Smooth muscle cell (in vitro differentiated cells): ENCODE results near the gene SEC14L5. TPM values are rescaled to one million over a fixed set of nuclear protein-coding genes. Genes with fewer than 3 reads are reported as not detected.

Experiments
- DNase-seq: peaks from one replicate; lab custom pipeline; 2025; ENCODE audit not compliant: unreplicated experiment; lab: John Stamatoyannopoulos, UW
- H2AFZ ChIP-seq: fragments of 200-600 bp; sonication (generic); 2 replicates; pipeline ENCODE4 v1.6.0; 2016; ENCODE audit warnings: antibody characterized with exemption, low read depth, mild to moderate bottlenecking
- H3F3A ChIP-seq: fragments of 200-600 bp; sonication (generic); 2 replicates; pipeline ENCODE4 v1.6.0; 2017; ENCODE audit warnings: antibody characterized with exemption, low read depth
- H3K27ac ChIP-seq: fragments of 200-600 bp; sonication (generic); 2 replicates; pipeline ENCODE4 v1.5.1; 2016; ENCODE audit warnings: low read depth, mild to moderate bottlenecking
- H3K27me3 ChIP-seq: fragments of 200-600 bp; sonication (generic); 2 replicates; pipeline ENCODE4 v1.6.1; 2016; ENCODE audit warnings: low read depth, mild to moderate bottlenecking
- H3K36me3 ChIP-seq: fragments of 200-600 bp; sonication (generic); 2 replicates; pipeline ENCODE4 v1.5.1; 2016; ENCODE audit warnings: low read depth
- H3K4me1 ChIP-seq: fragments of 200-600 bp; sonication (generic); 2 replicates; pipeline ENCODE4 v1.5.1; 2016; ENCODE audit warnings: low read depth
- H3K4me2 ChIP-seq: fragments of 200-600 bp; sonication (generic); 2 replicates; pipeline ENCODE4 v1.6.0; 2016; ENCODE audit warnings: mild to moderate bottlenecking
- H3K4me3 ChIP-seq: fragments of 200-600 bp; sonication (generic); 2 replicates; pipeline ENCODE4 v1.5.1; 2016; ENCODE audit warnings: mild to moderate bottlenecking
- H3K79me2 ChIP-seq: fragments of 200-600 bp; sonication (generic); 2 replicates; pipeline ENCODE4 v1.6.0; 2016; ENCODE audit warnings: low read depth, mild to moderate bottlenecking
- H3K9ac ChIP-seq: fragments of 200-600 bp; sonication (generic); 2 replicates; pipeline ENCODE4 v1.6.0; 2016; ENCODE audit warnings: low read depth
- H3K9me3 ChIP-seq: fragments of 200-600 bp; sonication (generic); replicated peaks from 2 replicates; pipeline ENCODE4 v1.5.1; 2016; ENCODE audit warnings: low read depth
- H4K20me1 ChIP-seq: fragments of 200-600 bp; sonication (generic); 2 replicates; pipeline ENCODE4 v1.6.0; 2016; ENCODE audit warnings: low read depth
- WGBS: methylation state at CpG from one replicate; pipeline ENCODE4 v1.1.7; 2016; ENCODE audit warnings: low lambda C conversion rate; 5-methylcytosine and 5-hydroxymethylcytosine counted together
- polyA plus RNA-seq: library from polyadenylated mRNA; unstranded; fragments of >200 nt; fragmentation: Nextera tagmentation; extraction: Ambion mirVana; gene quantifications from 2 replicates; pipeline ENCODE4 v1.2.1, GENCODE V29; 2016
- total RNA-seq: library from RNA; depleted of rRNA; stranded (reverse); fragments of >200 nt; gene quantifications from 2 replicates; pipeline ENCODE4 v1.2.3, GENCODE V29; 2014
- TF ChIP-seq, protein P1 (sequence below): fragments of 200-600 bp; sonication (generic); IDR thresholded peaks from 2 replicates; pipeline ENCODE4 v1.5.1; 2017; ENCODE audit warnings: borderline replicate concordance, mild to moderate bottlenecking, antibody characterized with exemption; ENCODE audit not compliant: insufficient read depth, poor library complexity, severe bottlenecking

SEC14L5 gene
- total and polyA plus RNA-seq, 2 experiments from 2014 or later: not detected

DNA sequence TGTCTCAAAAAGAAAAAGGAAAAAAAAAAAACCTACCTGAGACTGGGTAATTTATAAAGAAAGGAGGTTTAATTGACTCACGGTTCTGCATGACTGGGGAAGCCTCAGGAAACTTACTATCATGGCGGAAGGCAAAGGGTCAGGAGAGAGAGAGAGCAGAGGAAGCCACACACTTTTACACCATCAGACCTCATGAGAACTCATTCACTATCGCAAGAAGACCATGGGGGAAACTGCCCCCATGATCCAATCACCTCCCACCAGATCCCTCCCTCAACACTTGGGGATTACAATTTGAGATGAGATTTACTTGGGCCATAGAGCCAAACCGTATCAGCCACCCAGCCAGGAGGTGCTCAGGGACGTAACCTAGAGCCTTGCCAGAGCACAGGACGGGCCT lies 54.8 kb downstream of the SEC14L5 start:
- Histone ChIP-seq H4K20me1 (no peaks in the 10 kb centered on the region), H3K9ac (no peak overlapping the region), H3F3A (no peaks in the 10 kb centered on the region), H2AFZ (no peak overlapping the region), H3K27ac (no peak overlapping the region), H3K27me3 (peaks cover 5% of the 10 kb centered on the region), H3K9me3 (no peaks in the 10 kb centered on the region), H3K79me2 (no peaks in the 10 kb centered on the region), H3K4me2 (no peak overlapping the region), H3K4me3 (no peak overlapping the region), H3K36me3 (no peaks in the 10 kb centered on the region), H3K4me1 (no peaks in the 10 kb centered on the region)
- TF ChIP-seq, protein P1, sequence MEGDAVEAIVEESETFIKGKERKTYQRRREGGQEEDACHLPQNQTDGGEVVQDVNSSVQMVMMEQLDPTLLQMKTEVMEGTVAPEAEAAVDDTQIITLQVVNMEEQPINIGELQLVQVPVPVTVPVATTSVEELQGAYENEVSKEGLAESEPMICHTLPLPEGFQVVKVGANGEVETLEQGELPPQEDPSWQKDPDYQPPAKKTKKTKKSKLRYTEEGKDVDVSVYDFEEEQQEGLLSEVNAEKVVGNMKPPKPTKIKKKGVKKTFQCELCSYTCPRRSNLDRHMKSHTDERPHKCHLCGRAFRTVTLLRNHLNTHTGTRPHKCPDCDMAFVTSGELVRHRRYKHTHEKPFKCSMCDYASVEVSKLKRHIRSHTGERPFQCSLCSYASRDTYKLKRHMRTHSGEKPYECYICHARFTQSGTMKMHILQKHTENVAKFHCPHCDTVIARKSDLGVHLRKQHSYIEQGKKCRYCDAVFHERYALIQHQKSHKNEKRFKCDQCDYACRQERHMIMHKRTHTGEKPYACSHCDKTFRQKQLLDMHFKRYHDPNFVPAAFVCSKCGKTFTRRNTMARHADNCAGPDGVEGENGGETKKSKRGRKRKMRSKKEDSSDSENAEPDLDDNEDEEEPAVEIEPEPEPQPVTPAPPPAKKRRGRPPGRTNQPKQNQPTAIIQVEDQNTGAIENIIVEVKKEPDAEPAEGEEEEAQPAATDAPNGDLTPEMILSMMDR: no peak
- DNase-seq: no peak
- 87% methylated on average over 6 of the region's 6 CpGs for WGBS

DNA sequence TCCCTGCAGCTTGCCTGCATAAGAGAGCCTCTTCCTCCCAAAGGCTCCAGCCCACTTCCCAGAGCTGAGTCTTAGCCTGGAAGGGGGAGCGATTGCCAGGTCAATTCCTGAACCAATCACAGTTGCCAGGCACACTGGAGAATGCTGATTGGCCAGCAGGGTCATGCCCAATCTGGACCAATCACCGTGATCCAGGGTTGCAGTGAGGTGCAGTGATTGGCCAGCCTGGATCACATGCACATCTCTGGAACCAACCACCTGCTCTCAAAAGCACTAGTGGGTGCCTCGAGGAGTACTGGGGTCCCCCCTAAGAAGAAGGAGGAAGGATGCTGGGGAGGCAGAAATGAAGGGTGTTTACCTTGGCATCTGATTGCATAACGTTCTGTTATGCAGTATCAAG lies 57.2 kb downstream of the SEC14L5 start:
- H3K9me3 ChIP-seq: no peaks in the 10 kb centered on the region
- no peaks in the 10 kb centered on the region for H4K20me1 ChIP-seq
- no peaks in the 10 kb centered on the region for H3K4me1 ChIP-seq
- H3K27ac ChIP-seq: no peak overlapping the region
- no peak for DNase-seq
- H3F3A ChIP-seq: no peaks in the 10 kb centered on the region
- no peak overlapping the region for H3K4me2 ChIP-seq
- no peaks in the 10 kb centered on the region for H3K36me3 ChIP-seq
- H2AFZ ChIP-seq: no peak overlapping the region
- H3K79me2 ChIP-seq: no peaks in the 10 kb centered on the region
- TF ChIP-seq, protein P1: no peak
- 79% methylated on average over 4 of the region's 4 CpGs for WGBS
- H3K9ac ChIP-seq: no peak overlapping the region
- H3K27me3 ChIP-seq: peaks cover 5% of the 10 kb centered on the region
- no peak overlapping the region for H3K4me3 ChIP-seq

DNA sequence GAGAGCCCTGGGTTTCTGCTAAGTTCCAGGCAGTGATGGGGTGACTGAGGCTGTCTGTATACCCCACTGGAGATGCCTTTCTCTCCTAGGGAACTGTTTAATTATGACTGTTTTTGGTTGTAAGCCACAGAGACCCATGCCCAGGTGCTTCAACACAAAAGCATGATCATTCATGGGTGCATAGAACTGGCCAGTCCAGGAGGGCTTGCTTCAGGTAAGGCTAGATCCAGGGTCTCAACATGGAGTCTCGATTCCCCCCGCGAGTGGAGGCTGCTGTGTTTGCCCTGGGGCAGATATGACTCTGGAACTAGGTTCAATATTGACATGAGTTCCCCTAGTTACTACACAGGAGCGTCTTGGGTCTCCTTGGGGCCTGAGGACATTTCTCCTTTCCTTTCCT lies 57.8 kb downstream of the SEC14L5 start:
- Histone ChIP-seq H3K4me1 (no peaks in the 10 kb centered on the region), H3K9ac (no peak overlapping the region), H4K20me1 (no peaks in the 10 kb centered on the region), H2AFZ (no peak overlapping the region), H3K27ac (no peak overlapping the region), H3K36me3 (no peaks in the 10 kb centered on the region), H3K4me2 (no peak overlapping the region), H3F3A (no peaks in the 10 kb centered on the region), H3K4me3 (no peak overlapping the region), H3K9me3 (no peaks in the 10 kb centered on the region), H3K27me3 (peaks cover 5% of the 10 kb centered on the region), H3K79me2 (no peaks in the 10 kb centered on the region)
- WGBS: 87% methylated on average over 4 of the region's 4 CpGs
- DNase-seq: no peak
- TF ChIP-seq, protein P1: no peak

DNA sequence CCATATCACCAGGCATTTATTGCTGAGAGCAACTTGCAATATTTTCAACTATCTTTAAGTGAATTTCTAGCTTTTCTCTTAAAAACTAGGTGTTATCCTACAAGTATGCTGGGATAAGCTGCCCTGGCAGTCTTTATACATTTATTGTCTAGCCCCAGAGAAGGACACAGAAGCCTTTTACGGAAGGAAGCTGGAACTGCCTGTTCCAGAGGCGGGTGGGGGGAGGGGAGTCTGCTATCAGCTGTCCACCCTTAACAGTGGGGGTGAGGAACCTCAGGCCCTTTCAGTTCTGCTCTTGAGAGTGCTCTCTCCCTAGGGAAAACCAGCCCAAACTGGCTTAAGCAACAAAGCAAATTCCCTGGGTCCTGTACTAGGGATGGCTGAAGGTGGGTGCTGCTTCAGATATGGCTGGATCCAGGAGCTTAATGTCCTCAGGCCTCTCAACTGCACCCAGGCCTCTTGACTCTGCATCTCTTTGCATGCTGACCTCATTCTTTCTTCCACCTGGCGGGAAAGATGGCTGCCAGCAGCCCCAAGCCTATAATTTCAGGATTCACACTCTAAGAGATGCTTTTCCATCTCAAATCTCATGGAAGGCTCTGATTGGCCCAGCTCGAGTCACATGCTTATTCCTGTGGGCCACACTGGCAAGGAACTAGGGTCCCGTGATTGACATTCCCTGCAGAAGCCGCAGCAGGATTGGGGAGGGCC lies 59.0 kb downstream of the SEC14L5 start:
- no peak overlapping the region for H3K9ac ChIP-seq
- no peaks in the 10 kb centered on the region for H3K79me2 ChIP-seq
- no peak overlapping the region for H3K4me3 ChIP-seq
- H4K20me1 ChIP-seq: no peaks in the 10 kb centered on the region
- H2AFZ ChIP-seq: no peak overlapping the region
- H3K27me3 ChIP-seq: no peaks in the 10 kb centered on the region
- 78% methylated on average over 6 of the region's 6 CpGs for WGBS
- H3K27ac ChIP-seq: no peak overlapping the region
- no peak for DNase-seq
- H3F3A ChIP-seq: no peaks in the 10 kb centered on the region
- H3K36me3 ChIP-seq: no peaks in the 10 kb centered on the region
- H3K4me2 ChIP-seq: no peak overlapping the region
- no peaks in the 10 kb centered on the region for H3K9me3 ChIP-seq
- TF ChIP-seq, protein P1: no peak
- no peaks in the 10 kb centered on the region for H3K4me1 ChIP-seq
